PC-3 (cell line): Measurements from ENCODE around the gene DENND2A.

ENCODE experiments used
- EZH2 ChIP-seq: fragments of 300-600 bp; sonication (generic); IDR thresholded peaks from one replicate; pipeline ENCODE4 v1.6.1; 2017; ENCODE audit warnings: antibody characterized with exemption, mild to moderate bottlenecking, low read length; ENCODE audit not compliant: unreplicated experiment
- EZH2phosphoT487 ChIP-seq: fragments of 300-600 bp; sonication (generic); IDR thresholded peaks from 2 replicates; pipeline ENCODE4 v1.6.1; 2018; ENCODE audit warnings: mild to moderate bottlenecking, antibody characterized with exemption, low read length, borderline replicate concordance
- TF ChIP-seq, protein P1 (sequence below): fragments of 300-600 bp; sonication (generic); conservative IDR thresholded peaks from 2 replicates; pipeline ENCODE4 v1.5.1; 2017; ENCODE audit warnings: antibody characterized with exemption, low read depth, mild to moderate bottlenecking, low read length

DNA sequence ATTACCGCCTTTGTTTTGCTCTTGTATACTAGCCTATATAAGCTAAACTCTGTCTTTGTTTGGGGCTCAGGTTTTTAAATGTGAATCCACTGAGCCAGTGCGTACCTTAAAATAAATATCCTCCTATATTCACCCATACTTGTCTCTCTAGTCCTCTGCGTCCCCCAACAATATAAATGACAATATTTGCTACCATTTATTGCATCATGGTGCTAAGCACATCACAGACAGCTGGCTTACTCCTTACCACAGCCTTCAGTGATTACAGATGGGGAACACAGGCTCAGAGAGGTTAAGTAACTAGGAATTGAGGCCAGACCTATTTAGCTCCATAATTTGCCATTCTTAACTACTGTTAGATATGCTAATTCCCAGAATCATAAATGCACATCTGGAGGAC lies 28.7 kb upstream of the DENND2A start:
- TF ChIP-seq EZH2 = no peak
- TF ChIP-seq EZH2phosphoT487 = no peak
- TF ChIP-seq, protein P1, sequence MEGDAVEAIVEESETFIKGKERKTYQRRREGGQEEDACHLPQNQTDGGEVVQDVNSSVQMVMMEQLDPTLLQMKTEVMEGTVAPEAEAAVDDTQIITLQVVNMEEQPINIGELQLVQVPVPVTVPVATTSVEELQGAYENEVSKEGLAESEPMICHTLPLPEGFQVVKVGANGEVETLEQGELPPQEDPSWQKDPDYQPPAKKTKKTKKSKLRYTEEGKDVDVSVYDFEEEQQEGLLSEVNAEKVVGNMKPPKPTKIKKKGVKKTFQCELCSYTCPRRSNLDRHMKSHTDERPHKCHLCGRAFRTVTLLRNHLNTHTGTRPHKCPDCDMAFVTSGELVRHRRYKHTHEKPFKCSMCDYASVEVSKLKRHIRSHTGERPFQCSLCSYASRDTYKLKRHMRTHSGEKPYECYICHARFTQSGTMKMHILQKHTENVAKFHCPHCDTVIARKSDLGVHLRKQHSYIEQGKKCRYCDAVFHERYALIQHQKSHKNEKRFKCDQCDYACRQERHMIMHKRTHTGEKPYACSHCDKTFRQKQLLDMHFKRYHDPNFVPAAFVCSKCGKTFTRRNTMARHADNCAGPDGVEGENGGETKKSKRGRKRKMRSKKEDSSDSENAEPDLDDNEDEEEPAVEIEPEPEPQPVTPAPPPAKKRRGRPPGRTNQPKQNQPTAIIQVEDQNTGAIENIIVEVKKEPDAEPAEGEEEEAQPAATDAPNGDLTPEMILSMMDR = no peak
